HEK293 (cell line): ENCODE measurements around the gene KLHL22.

ENCODE experiments used
- SCRT2 ChIP-seq: fragments of 450-650 bp; formaldehyde crosslinking; IDR thresholded peaks from 2 replicates; pipeline ENCODE4 v1.5.1; 2016; ENCODE audit warnings: missing biosample characterization, missing genetic modification characterization
- ZBTB21 ChIP-seq: fragments of 450-650 bp; formaldehyde crosslinking; IDR thresholded peaks from 2 replicates; pipeline ENCODE4 v1.5.1; 2017; ENCODE audit warnings: missing biosample characterization, missing genetic modification characterization
- ZBTB7A ChIP-seq: fragments of 450-650 bp; formaldehyde crosslinking; IDR thresholded peaks from 2 replicates; pipeline ENCODE4 v1.5.1; 2016; ENCODE audit warnings: low read depth, missing biosample characterization, missing genetic modification characterization
- ZNF121 ChIP-seq: fragments of 450-650 bp; formaldehyde crosslinking; IDR thresholded peaks from 2 replicates; pipeline ENCODE4 v1.5.1; 2016; ENCODE audit warnings: missing biosample characterization, missing genetic modification characterization
- ZNF658 ChIP-seq: fragments of 450-650 bp; formaldehyde crosslinking; IDR thresholded peaks from 2 replicates; pipeline ENCODE4; 2016; ENCODE audit warnings: missing biosample characterization, missing genetic modification characterization
- ZNF747 ChIP-seq: fragments of 450-650 bp; formaldehyde crosslinking; IDR thresholded peaks from 2 replicates; pipeline ENCODE4 v1.5.1; 2016; ENCODE audit warnings: missing biosample characterization, missing genetic modification characterization
- ZNF777 ChIP-seq: fragments of 450-650 bp; formaldehyde crosslinking; IDR thresholded peaks from 2 replicates; pipeline ENCODE4 v1.5.1; 2017; ENCODE audit warnings: missing biosample characterization, missing genetic modification characterization, borderline replicate concordance
- TF ChIP-seq, protein P1 (sequence below): fragments of 450-650 bp; formaldehyde crosslinking; IDR thresholded peaks from 2 replicates; pipeline ENCODE4 v1.5.1; 2016; ENCODE audit warnings: missing biosample characterization, missing genetic modification characterization
- TF ChIP-seq, protein P2 (sequence below): fragments of 450-650 bp; formaldehyde crosslinking; IDR thresholded peaks from 2 replicates; pipeline ENCODE4 v1.5.1; 2016; ENCODE audit warnings: missing biosample characterization, missing genetic modification characterization

DNA sequence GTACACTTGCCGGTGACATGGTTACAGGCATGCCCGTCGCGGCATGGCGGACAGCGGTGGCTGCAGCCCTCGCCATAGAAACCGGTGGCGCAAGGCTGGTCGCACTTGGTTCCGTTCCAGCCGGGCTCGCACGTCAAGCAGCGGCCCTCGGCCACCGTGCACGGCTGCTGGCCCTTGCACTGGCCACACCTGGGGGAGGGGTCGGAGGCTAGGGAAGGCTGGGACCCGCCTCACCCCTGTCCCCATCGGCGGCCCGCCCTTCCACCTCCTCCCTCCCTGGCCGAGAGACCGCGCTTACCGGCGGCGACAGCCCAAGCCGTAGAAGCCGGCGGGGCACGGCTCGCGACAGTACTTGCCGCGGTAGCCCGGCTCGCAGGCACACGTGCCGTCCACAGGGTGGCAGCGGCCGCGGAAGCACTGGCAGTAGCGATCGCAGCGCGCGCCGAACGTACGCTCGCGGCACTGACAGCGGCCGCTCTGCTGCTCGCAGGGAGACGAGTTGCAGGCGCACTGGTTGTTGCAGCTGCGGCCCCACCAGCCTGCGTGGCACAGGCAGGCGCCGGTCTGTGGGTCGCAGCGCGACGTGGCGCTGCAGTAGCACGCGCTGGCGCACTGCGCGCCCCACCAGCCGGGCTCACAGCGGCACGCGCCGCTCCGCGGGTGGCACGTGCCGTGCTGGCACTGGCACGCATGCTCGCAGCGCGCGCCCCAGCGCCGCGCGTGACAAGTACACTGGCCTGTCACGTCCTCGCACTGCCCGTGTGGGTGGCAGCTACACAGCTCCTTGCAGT, 64.7 kb downstream of the KLHL22 start:
- TF ChIP-seq, protein P1, sequence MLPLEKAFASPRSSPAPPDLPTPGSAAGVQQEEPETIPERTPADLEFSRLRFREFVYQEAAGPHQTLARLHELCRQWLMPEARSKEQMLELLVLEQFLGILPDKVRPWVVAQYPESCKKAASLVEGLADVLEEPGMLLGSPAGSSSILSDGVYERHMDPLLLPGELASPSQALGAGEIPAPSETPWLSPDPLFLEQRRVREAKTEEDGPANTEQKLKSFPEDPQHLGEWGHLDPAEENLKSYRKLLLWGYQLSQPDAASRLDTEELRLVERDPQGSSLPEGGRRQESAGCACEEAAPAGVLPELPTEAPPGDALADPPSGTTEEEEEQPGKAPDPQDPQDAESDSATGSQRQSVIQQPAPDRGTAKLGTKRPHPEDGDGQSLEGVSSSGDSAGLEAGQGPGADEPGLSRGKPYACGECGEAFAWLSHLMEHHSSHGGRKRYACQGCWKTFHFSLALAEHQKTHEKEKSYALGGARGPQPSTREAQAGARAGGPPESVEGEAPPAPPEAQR (tag by site-specific recombination): no peak
- TF ChIP-seq ZNF121 (tag by site-specific recombination) (no peak), SCRT2 (tag by site-specific recombination) (no peak), ZBTB21 (no peak), ZNF747 (tag by site-specific recombination) (no peak), ZBTB7A (tag by site-specific recombination) (no peak), ZNF777 (no peak), ZNF658 (tag by site-specific recombination) (no peak)
- TF ChIP-seq, protein P2, sequence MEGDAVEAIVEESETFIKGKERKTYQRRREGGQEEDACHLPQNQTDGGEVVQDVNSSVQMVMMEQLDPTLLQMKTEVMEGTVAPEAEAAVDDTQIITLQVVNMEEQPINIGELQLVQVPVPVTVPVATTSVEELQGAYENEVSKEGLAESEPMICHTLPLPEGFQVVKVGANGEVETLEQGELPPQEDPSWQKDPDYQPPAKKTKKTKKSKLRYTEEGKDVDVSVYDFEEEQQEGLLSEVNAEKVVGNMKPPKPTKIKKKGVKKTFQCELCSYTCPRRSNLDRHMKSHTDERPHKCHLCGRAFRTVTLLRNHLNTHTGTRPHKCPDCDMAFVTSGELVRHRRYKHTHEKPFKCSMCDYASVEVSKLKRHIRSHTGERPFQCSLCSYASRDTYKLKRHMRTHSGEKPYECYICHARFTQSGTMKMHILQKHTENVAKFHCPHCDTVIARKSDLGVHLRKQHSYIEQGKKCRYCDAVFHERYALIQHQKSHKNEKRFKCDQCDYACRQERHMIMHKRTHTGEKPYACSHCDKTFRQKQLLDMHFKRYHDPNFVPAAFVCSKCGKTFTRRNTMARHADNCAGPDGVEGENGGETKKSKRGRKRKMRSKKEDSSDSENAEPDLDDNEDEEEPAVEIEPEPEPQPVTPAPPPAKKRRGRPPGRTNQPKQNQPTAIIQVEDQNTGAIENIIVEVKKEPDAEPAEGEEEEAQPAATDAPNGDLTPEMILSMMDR (tag by site-specific recombination): no peak
